CD1c-positive myeloid dendritic cell (primary cell): Measurements from ENCODE around the gene ALDH5A1.

Experiments used
- DNase-seq: peaks from one replicate; pipeline ENCODE4 v3.0.0-alpha.2; 2016; ENCODE audit errors: extremely low spot score

ALDH5A1 gene

DNA sequence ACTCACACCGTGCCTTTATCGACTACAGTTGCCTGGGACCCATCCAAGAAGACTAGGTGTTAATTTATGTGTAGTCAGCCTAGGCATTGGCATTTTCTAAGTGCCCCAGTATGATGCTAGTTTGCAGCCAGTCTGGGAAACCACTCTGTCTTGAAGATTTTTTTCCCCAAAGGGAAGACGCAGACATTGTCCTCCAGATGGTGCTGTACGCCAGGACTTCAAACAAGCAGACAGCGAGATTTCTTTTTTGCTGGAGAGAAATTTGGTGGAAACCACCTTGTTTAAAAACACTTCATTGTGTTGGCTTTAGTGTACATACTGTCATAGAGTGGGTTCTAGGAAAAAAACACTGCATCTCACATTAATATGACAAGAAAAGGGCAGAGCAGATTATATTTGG is 30.0 kb downstream of the ALDH5A1 start:
- peak; percentile 24 for DNase-seq

DNA sequence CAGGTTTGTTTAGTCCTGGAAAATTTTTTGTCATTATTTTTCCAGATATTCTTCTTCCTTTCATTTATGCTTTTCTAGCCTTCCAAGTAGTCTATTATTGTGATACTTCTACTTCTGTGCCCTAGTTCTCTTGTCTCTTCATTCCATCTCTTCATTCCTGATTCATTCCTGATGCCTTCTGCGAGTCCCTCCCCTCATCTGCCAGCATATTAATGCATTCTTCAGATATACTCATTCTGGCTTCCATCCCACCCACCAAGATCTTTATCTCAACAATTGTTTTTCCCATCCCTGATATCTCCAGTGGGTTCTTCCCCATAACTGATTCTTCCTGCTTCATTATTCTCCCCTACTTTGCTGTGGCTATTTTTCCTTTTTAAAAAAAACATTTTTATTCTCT is 35.2 kb downstream of the ALDH5A1 start:
- no peak for DNase-seq

DNA sequence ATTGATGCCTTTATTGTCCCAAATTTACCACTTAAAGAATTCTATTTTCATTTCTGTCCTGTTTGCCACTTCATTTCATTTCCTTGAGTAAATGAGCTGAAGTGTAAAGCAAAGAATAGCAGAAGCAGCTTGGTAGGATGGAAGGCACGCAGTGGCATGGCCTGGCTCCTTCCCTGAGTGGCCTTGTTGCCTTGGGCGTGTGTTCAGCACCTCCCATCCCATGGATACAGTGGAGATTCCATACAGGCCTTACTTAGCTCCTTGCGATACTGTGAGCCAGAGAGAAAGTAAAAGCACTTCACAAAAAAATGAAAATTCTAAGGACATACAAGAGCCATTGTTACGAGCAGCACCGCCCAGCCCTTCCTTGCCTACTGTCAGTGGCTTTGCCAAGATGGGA is 39.6 kb downstream of the ALDH5A1 start:
- no peak for DNase-seq

DNA sequence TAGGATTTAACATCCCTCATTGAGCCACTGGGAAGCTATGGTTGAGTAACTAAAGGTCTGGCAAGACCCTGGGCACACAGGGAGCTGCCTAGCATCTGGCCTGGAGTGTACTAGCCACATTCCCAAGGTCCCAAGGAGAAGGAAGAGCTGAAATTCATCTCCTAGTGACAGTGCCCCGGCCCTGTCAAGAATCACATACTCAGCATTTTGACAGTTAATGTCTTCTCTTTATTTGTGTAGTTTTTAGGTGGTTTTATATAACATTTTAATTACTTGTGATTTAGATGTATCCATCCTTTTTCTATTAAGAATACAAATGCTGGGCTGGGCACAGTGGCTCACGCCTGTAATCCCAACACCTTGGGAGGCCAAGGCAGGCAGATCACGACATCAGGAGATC is 40.4 kb downstream of the ALDH5A1 start:
- no peak for DNase-seq

DNA sequence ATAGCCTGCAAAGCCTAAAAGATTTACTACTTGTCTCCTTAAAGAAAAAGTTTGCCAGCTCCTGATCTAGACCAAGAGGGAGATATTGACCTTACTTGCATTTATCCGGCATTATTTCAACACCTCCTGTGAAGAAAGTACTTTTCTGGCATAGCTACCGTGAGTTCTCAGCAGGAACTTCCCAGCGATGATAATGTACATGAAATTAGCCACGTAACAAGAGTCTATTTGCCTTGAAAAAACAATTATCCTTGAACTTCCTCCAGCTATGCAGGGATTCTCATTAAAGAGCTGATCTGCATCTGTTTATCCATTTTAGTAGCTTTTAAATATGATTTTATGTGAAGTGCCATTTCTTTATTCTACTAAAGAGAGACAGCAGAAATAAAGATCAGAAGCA is 41.7 kb downstream of the ALDH5A1 start:
- no peak for DNase-seq

DNA sequence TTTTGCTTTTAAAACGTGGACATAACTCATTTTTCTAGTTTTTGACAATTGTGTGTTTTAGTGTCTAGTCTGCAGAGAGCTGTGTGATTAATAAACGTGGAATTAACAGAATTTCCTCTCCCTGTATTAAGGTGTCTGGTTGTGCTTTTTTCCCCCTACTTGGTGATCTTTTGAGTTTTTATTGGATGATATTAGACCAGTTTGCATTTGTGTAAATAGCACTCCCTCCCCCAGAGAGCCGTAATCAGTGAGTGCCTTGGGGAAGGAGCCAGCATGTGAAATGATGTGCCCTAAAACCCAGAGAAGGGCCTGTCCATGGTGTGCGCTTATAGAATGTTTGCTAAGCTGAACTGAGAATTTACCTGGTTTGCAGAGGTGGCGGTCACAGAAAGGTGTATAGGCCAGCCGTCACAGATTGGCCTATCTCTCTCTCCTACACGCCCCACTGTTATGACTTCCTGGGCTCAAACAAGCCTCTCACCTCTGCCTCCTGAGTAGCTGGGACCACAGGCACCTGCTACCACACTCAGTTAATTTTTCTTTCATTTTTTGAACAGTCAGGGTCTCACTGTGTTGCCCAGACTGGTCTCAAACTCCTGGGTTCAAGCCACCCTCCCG is 42.4 kb downstream of the ALDH5A1 start:
- DNase-seq = no peak

DNA sequence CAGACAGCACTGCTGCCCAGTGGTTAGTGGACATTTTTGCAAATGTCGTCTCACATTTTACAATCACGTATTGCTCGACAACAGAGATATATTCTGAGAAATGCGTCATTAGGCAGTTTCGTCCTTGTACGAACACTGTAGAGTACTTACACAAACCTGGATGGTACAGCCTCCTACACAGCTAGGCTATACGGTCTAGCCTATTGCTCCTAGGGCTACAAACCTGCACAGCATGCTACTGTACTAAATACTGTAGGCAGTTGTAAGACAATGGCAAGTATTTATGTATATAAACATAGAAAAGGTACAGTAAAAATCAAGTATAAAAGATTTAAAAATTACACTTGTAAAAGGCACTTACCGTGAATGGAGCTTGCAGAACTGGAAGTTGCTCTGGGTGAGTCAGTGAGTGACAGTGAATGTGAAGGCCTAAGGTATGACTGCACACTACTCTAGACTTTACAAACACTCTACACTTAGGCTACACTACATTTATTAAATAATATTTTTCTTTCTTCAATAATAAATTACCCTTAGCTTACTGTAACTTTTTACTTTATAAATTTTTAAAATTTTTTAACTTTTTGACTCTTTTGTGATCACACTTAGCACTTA is 43.1 kb downstream of the ALDH5A1 start:
- no peak for DNase-seq

DNA sequence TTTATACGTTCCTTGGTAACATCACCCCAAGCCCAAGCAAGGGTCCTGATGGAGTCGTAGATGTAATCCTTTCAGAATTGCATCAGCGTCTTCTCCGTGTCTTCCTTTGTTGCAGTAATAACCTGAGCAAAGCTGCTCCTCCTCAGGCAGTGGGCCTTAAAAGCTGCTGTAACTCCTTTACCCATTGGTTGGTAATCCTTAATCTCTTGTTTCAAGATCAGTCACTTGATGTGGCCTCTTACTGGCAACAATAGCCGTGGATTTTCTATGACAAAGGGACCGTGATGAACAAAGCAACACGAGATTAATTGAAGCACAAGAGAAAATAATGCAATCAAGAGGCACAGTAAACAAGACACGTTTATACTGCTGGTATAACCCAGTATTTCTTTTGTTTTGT is 44.6 kb downstream of the ALDH5A1 start:
- DNase-seq = no peak

DNA sequence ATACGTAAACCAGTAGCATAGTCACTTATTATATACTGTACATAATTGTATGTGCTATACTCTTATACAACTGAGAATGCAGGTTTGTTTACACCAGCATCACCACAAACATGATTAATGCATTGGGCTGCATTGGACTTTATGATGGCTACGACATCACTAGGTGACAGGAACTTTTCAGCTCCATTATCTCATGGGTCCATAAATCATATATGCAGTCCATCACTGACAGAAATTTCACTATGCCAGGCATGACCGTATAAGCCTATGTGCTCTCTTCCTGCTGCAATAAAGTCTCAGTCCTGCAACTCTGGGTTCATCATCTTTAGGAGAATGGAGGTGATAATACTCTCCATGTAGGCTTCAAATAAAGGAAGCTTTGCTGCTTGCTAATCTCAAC is 45.4 kb downstream of the ALDH5A1 start:
- DNase-seq = no peak

DNA sequence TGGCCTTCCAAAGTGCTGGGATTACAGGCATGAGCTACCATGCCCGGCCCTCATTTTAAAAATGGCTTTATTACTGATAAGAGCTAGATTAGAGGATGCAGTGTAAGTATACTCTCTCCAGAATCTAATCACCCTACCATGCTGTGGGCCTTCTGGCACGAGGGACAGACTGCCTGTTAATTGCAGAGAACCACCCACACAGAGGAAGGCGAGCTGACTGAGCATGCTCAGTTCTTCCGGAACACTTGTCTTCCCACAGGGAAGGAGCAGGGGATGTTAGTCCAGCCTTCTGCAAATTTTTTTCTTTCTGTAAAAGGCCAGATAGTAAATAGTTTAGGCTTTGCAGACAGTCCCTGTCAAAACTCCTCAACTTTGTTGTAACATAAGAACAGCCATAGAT is 48.9 kb downstream of the ALDH5A1 start:
- no peak for DNase-seq

DNA sequence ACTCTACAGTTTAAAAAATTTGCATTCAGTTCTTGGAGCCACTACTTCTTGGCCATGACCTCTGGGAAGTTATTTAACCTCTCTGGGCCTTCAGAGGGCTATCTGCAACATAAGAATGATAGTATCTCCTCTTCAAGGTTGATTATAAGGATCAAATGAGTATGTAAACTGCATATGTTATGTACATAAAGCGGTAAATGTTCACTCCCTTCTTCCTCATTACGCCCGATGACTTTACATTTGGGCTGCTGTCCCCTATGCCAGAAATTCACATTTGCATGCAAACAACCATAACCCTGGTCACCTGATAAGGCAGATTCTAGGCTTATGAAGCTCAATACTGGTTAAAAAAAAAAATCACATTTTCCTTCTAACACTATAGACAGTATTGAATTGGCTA is 50.4 kb downstream of the ALDH5A1 start:
- DNase-seq = no peak

DNA sequence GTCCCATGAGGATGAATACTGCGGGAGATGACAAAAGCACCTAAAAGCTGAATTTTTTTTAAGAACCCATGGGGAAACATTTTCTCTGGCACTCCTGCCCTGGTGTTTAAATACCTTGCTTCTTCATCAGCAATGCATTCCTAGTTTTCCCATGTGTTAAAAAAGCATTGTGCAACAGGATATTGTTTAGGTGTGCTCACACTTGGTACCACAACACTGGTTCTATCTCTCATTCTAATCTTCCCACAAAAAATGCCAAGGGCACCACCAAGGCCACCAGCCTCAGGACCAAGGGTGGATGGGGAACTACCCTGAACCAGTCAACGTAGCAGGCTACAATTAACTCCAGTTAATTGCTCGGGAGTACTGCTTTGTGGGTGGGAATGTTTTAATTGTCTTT is 50.9 kb downstream of the ALDH5A1 start:
- DNase-seq = no peak

DNA sequence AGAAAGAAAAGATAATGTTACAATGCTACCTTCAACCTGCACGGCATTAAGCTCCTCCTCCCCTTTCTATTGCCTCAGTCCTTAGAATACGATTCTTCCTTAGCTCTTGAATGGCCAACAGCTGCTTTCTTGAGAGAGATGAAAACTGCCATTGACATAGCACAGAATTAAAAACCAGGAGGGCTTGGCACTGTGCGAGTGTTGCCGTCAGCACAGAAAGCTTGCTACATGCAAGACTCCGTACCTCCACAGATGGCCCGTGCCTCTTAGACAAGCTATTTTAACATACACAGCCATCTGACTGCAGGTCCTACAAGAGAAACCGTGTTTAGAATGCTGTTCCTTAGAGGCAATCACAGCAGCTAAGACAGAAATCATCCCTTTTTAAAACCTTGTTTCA is 51.7 kb downstream of the ALDH5A1 start:
- DNase-seq = no peak

DNA sequence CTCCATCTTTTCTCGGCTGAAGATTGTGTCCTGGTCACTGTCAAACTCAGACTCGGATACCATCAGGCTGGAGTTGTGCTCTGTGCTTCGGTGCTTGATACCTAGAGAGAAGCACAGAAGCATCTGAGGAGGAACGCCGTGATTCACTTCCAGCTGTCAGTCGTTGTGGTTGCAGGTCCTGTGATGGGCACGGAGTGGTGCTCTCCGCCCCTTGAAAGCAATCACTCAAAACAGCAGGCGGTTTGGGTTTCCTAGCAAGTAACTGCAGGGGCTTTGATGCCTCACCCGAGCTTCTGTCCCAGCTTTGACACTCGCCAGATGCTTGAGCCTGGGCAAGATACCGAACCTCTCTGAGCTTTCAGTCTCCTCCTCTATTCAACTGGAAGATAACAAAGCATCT is 52.5 kb downstream of the ALDH5A1 start:
- DNase-seq = peak; percentile 18

DNA sequence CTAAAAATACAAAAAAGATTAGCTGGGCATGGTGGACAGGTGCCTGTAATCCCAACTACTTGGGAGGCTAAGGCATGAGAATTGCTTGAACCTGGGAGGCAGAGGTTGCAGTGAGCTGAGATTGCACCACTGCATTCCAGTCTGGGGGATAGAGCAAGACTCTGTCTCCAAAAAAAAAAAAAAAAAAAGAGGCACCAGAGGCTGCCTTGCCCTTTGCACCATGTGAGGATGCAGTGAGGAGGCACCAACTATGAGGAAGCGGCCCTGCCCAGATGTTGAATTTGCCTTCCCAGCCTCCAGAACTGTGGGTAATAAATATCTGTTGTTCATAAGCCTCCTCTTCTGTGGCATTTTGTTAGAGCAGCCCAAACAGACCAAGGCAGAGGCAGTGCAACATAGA is 54.4 kb downstream of the ALDH5A1 start:
- no peak for DNase-seq

DNA sequence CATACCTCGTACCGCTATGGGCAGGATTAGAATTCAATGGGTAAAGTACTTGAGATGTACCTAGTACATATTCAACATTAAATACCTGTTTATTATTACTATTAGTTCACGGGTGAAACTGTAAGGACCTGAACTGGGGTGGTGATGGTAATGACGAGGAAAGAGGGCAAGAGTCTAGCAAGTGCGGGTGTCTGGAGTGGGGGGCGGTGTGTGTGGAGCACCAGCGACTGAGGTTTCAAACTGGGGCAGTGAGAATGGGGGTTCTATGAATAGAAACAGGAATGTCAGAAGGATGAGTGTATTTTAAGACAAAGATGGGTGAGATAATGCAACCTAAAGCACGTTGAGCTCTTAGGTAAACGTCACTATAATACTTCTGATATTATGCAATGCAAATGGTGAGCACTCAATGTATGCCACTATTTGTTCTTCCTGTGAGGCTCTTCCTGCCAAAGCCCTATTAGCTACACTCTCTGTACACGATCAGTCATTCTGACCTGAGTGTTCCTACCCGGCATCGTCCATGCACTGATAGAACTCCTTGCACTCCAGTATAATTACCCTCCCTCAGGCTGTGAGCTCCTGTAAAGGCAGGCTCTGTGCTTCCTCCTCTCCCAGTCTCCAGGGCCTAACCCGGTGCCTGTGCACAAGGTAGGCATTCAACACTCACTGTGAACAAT is 55.0 kb downstream of the ALDH5A1 start:
- DNase-seq = no peak

DNA sequence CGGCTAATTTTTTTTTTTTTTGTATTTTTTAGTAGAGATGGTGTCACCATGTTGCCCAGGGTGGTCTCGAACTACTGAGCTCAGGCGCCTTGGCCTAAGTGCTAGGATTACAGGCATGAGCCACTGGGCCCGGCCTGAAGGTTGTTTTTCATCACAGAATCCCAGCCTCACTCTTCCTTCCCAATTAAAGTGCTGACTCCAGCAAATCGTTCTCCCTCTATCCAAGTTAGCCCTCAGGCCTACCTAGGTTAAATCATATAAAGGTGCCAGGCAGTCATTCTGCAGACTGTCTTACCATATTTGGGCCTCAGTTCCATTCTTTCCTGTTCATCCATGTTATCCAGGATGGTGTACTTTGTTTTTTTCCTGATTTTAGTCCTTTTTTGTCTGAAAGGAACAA is 56.4 kb downstream of the ALDH5A1 start:
- DNase-seq = no peak

DNA sequence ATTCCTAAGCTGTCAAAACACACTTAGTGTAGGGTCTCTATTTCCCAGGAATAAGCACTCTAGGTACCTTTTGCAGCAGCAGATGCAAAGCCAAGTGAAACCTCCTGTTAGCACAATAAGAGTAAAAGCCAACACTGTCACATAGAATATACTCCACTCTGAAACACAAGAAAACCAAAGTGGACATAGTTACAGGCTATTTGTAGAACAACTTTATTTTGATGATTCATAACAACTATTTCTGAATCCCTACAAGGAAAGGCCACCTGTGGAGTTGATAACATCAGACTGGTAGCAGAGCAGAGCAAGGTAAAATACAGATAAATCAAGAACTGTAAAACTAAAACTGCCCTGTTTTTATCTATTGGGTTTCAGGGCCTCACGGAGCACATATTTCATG is 59.7 kb downstream of the ALDH5A1 start:
- DNase-seq = no peak

DNA sequence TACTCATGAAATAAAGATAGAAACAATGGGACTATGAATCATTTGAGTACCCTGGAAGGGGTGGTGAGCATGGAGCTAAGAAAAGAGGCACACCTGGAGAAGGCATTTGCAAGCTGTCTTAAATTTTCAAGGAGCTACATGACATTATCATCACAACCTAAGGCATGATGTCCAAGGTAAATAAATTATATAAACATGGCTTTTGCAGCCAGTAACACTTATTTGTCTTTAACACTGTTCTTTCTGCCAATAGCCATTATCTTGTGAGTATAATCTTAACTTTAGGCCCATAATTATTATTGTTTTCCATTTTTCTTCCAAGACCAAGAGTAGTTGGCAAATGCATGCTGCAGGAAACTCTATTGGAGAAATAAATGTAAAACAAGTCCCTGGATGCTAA is 63.7 kb downstream of the ALDH5A1 start:
- no peak for DNase-seq

DNA sequence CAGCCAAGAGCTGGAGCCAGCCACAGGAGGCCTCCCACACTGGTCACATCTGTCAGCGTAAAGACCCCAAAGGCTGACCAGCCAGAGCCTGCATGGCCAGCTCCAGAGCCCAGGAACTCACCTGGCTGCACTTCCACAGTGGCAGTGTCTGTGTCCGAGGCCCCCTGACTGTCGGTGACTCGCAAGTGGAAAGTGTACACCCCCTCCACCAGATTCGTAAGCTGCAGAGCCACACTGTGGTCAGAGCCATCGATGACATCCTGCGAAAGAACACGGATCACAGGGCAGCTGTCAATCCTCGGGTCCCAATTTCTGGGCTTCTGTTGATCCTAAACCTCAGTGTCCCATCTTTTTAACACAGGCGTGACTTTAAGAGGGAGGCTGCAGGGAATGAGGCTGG is 69.3 kb downstream of the ALDH5A1 start:
- no peak for DNase-seq

DNA sequence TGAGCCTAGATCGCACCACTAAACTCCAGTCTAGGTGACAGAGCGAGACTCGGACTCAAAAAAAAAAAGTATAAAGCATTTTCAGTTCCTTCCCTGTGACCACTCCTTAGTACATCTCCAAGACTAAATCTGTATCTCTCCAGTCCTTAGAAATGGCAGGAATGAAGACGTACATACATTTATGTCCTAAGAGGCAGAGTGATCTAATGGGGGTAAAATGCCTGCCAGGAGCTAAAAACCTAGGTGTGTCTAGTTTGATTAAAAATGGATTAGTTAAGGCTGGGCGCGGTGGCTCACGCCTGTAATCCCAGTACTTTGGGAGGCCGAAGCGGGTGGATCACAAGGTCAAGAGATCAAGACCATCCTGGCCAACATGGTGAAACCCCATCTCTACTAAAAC is 70.4 kb downstream of the ALDH5A1 start:
- no peak for DNase-seq

DNA sequence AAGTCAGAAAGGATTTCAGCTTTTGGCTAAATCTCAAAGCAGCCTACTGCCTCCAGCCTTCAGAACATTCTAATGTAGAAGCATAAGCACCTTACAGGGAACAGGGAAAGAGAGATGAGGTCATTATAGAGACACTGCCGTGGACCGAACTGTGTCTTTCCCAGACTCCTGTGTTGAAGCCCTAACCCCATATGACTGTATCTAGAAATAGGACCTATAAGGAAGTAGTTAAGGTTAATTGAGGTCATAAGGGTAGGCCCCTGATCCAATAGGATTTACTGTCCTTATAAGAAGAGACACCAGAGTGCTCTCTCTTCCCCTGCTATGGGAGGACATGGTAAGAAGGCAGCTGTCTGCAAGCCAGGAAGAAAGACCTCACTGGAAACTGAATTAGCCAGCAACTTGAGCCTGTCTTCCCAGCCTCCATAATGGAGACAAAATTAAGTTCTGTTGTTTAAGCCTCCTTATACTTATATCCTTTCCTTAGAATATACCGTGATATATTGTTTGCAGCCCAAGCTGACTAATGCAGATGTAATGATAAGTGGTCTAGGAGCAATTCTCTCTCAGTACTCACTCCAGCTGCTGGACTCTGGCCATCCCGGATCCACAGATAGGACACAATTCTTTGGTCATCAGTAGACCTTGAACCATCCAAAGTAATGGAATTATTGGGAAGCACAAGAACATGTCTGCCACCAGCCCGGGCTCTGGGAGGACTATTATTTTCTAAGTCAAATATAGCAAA is 71.4 kb downstream of the ALDH5A1 start:
- DNase-seq = no peak

DNA sequence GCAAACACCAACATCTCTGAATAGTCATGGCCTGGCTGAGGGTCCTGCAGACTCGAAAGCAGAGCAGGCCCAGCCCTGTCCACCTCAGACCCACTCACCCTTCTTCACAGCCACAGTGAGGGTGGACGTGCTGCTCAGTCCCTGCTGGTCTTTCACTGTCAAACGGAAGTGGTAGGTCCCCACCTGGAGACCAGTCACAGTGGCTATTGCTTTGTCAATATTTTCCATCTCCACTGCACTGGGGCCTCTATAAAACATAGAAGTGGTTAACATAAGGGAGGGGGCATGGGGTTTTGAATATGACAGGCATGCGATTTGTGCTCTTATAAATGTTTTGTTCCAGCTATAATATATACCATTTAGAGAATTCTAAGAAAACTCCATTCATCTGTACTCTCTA is 73.9 kb downstream of the ALDH5A1 start:
- DNase-seq = no peak
